GM21515 (cell line): ENCODE measurements around the gene DDI1.
A peak's percentile ranks its signal among the peaks of the same experiment; 100 is the strongest.

Experiments
- ATAC-seq: cut with Tn5 transposase; IDR thresholded peaks from one replicate; pipeline ENCODE4 v1.9.1; 2021; ENCODE audit not compliant: unreplicated experiment

DDI1 gene

GRCh38 chr11:104036588-104036987 lies at the start of gene DDI1:
DDI1 (plus strand) TSS chr11:104036640; CDS start chr11:104036823, 183 bp downstream.
- ATAC-seq, result no peak

- ATAC-seq, result no peak
Measured at GRCh38 chr11:103987629-103988594, 48.5 kb upstream of the DDI1 start.

GRCh38 chr11:103988595-103988969 lies 47.9 kb upstream of the DDI1 start:
- no peak for ATAC-seq

- ATAC-seq, result no peak
Measured at GRCh38 chr11:103993507-103993906, 42.9 kb upstream of the DDI1 start.

- ATAC-seq, result no peak
Measured at GRCh38 chr11:103994094-103994493, 42.3 kb upstream of the DDI1 start.

- no peak for ATAC-seq
Measured at GRCh38 chr11:103994518-103994917, 41.9 kb upstream of the DDI1 start.

- ATAC-seq, result no peak
Measured at GRCh38 chr11:103995896-103996295, 40.5 kb upstream of the DDI1 start.

- peak; percentile 63 for ATAC-seq
Measured at GRCh38 chr11:103997082-103997481, 39.4 kb upstream of the DDI1 start.

GRCh38 chr11:103998826-103999508 lies 37.5 kb upstream of the DDI1 start:
- no peak for ATAC-seq

- ATAC-seq, result no peak
Measured at GRCh38 chr11:104000798-104001197, 35.6 kb upstream of the DDI1 start.

- ATAC-seq, result no peak
Measured at GRCh38 chr11:104001561-104002056, 34.8 kb upstream of the DDI1 start.

GRCh38 chr11:104003491-104003890 lies 32.9 kb upstream of the DDI1 start:
- ATAC-seq, result no peak

- ATAC-seq, result no peak
Measured at GRCh38 chr11:104005234-104005855, 31.1 kb upstream of the DDI1 start.

GRCh38 chr11:104009744-104010143 lies 26.7 kb upstream of the DDI1 start:
- no peak for ATAC-seq

- no peak for ATAC-seq
Measured at GRCh38 chr11:104011044-104011443, 25.4 kb upstream of the DDI1 start.

- ATAC-seq, result peak; percentile 95
Measured at GRCh38 chr11:104015649-104016415, 20.6 kb upstream of the DDI1 start.

GRCh38 chr11:104024572-104024971 lies 11.9 kb upstream of the DDI1 start:
- ATAC-seq, result no peak

- no peak for ATAC-seq
Measured at GRCh38 chr11:104028476-104029263, 7.8 kb upstream of the DDI1 start.

GRCh38 chr11:104033134-104033533 lies 3.3 kb upstream of the DDI1 start:
- ATAC-seq, result no peak

- ATAC-seq, result no peak
Measured at GRCh38 chr11:104033561-104033960, 2.9 kb upstream of the DDI1 start.
